IMR-90 (cell line): ENCODE measurements around the gene MITD1. TPM values are rescaled to one million over a fixed set of nuclear protein-coding genes. Genes with fewer than 3 reads are reported as not detected.

Experiments
- ATAC-seq: fragments of 200-7000 bp; cut with Tn5 transposase; 2 replicates; pipeline ENCODE4 v1.9.1; 2020; ENCODE audit warnings: low read depth, mild to moderate bottlenecking, moderate library complexity
- BruUV-seq: library from RNA; stranded (reverse); fragments of 400-500 nt; replicated peaks from 2 replicates; lab custom pipeline; 2021; lab: Mats Ljungman, UMichigan
- CTCF ChIA-PET: fragments of 300-600 bp; formaldehyde crosslinking; extraction: SDS; loops from one replicate; lab custom pipeline; 2021; ENCODE audit warnings: antibody characterized with exemption; lab: Yijun Ruan, JAX
- POLR2A ChIA-PET: fragments of 300-600 bp; sonication (Branson Sonifier 250); formaldehyde crosslinking; loops from one replicate; lab custom pipeline; 2022; ENCODE audit warnings: antibody characterized with exemption; ENCODE audit not compliant: unreplicated experiment; lab: Charles Lee
- DNase-seq: peaks from one replicate; pipeline ENCODE4 v3.0.0; 2013
- H2AFZ ChIP-seq: replicated peaks from 2 replicates; pipeline ENCODE3; 2013; ENCODE audit warnings: low read length, mild to moderate bottlenecking; ENCODE audit not compliant: poor library complexity
- H2AK5ac ChIP-seq: 2 replicates; pipeline ENCODE4 v1.6.1; 2013; ENCODE audit warnings: low read depth, low read length, inconsistent platforms
- H2AK9ac ChIP-seq: replicated peaks from 2 replicates; pipeline ENCODE3; 2013; ENCODE audit warnings: mild to moderate bottlenecking, low read depth, low read length, moderate library complexity; ENCODE audit not compliant: poor library complexity
- H2BK120ac ChIP-seq: 2 replicates; pipeline ENCODE4 v1.6.1; 2013; ENCODE audit warnings: low read depth, low read length, inconsistent platforms
- H2BK15ac ChIP-seq: 3 replicates; pipeline ENCODE4 v1.6.1; 2013; ENCODE audit warnings: low read depth, low read length, inconsistent platforms
- H2BK20ac ChIP-seq: 2 replicates; pipeline ENCODE4 v1.6.1; 2013; ENCODE audit warnings: low read depth, mild to moderate bottlenecking, inconsistent platforms, low read length, moderate library complexity
- H2BK5ac ChIP-seq: 2 replicates; pipeline ENCODE4 v1.6.1; 2013; ENCODE audit warnings: mild to moderate bottlenecking, low read depth, low read length, inconsistent platforms; ENCODE audit not compliant: poor library complexity, severe bottlenecking
- H3K14ac ChIP-seq: replicated peaks from 2 replicates; pipeline ENCODE4 v1.6.1; 2013; ENCODE audit warnings: low read depth, low read length, inconsistent platforms
- H3K18ac ChIP-seq: 2 replicates; pipeline ENCODE4 v1.6.1; 2013; ENCODE audit warnings: low read depth, low read length, control low read depth
- H3K23ac ChIP-seq: 2 replicates; pipeline ENCODE4 v1.6.1; 2013; ENCODE audit warnings: low read depth, low read length, inconsistent platforms
- H3K27ac ChIP-seq: 2 replicates; pipeline ENCODE4 v1.5.1; 2013; ENCODE audit warnings: mild to moderate bottlenecking, control low read depth, low read length; ENCODE audit not compliant: insufficient read depth
- H3K27me3 ChIP-seq: 2 replicates; pipeline ENCODE4 v1.6.1; 2013; ENCODE audit warnings: low read length; ENCODE audit not compliant: control insufficient read depth, insufficient read depth
- H3K36me3 ChIP-seq: 2 replicates; pipeline ENCODE4 v1.6.1; 2013; ENCODE audit warnings: low read length, mixed read lengths; ENCODE audit not compliant: control insufficient read depth, insufficient read depth
- H3K4ac ChIP-seq: 2 replicates; pipeline ENCODE4 v1.6.1; 2013; ENCODE audit warnings: low read depth, low read length, inconsistent platforms
- H3K4me1 ChIP-seq: 2 replicates; pipeline ENCODE4 v1.6.1; 2013; ENCODE audit warnings: low read length, mixed read lengths; ENCODE audit not compliant: control insufficient read depth, insufficient read depth
- H3K4me2 ChIP-seq: 2 replicates; pipeline ENCODE4 v1.6.1; 2013; ENCODE audit warnings: low read depth, mild to moderate bottlenecking, control low read depth, low read length, moderate library complexity
- H3K4me3 ChIP-seq: 2 replicates; pipeline ENCODE4 v1.5.1; 2013; ENCODE audit warnings: low read depth, mild to moderate bottlenecking, control low read depth, low read length, moderate library complexity; ENCODE audit not compliant: insufficient read depth
- H3K56ac ChIP-seq: 2 replicates; pipeline ENCODE4 v1.6.1; 2013; ENCODE audit warnings: low read length, inconsistent platforms; ENCODE audit not compliant: insufficient read depth; ENCODE audit errors: extremely low read depth
- H3K79me1 ChIP-seq, 2 experiments: 2 replicates each; pipeline ENCODE4 v1.6.1; 2013; ENCODE audit warnings: low read length in 2 of 2, inconsistent platforms in 1 of 2, low read depth in 1 of 2
- H3K9ac ChIP-seq: 2 replicates; pipeline ENCODE4 v1.6.1; 2013; ENCODE audit warnings: low read depth, low read length, control low read depth
- H3K9me1 ChIP-seq: 2 replicates; pipeline ENCODE4 v1.6.1; 2013; ENCODE audit warnings: low read length, inconsistent platforms; ENCODE audit not compliant: insufficient read depth
- H3K9me3 ChIP-seq: 2 replicates; pipeline ENCODE4 v1.6.1; 2013; ENCODE audit warnings: low read length; ENCODE audit not compliant: control insufficient read depth, insufficient read depth
- H4K20me1 ChIP-seq: 2 replicates; pipeline ENCODE4 v1.6.1; 2013; ENCODE audit warnings: low read length, inconsistent platforms; ENCODE audit not compliant: insufficient read depth
- H4K5ac ChIP-seq: 2 replicates; pipeline ENCODE4 v1.6.1; 2013; ENCODE audit warnings: mild to moderate bottlenecking, low read depth, low read length, control low read depth
- H4K8ac ChIP-seq, 2 experiments: 2 replicates each; pipeline ENCODE4 v1.6.1; 2013; ENCODE audit warnings: low read depth in 2 of 2, low read length in 2 of 2, control low read depth in 1 of 2, inconsistent platforms in 1 of 2
- H4K91ac ChIP-seq: 2 replicates; pipeline ENCODE4 v1.6.1; 2013; ENCODE audit warnings: low read depth, low read length, inconsistent platforms; ENCODE audit not compliant: insufficient read depth
- BHLHE40 ChIP-seq: fragments of 150-350 bp; IDR thresholded peaks from 2 replicates; pipeline ENCODE4 v1.6.1; 2016; ENCODE audit warnings: mild to moderate bottlenecking, low read depth, low read length
- CEBPB ChIP-seq: IDR thresholded peaks from 2 replicates; pipeline ENCODE4 v1.6.1; 2012; ENCODE audit warnings: low read depth, low read length, improper control_type of control experiment
- CHD1 ChIP-seq: IDR thresholded peaks from 2 replicates; pipeline ENCODE4 v1.6.1; 2012; ENCODE audit warnings: low read depth, low read length, improper control_type of control experiment
- CTCF ChIP-seq: conservative IDR thresholded peaks from 2 replicates; pipeline ENCODE4 v1.5.1; 2012; ENCODE audit warnings: mild to moderate bottlenecking, low read depth, low read length, improper control_type of control experiment
- ELK1 ChIP-seq: fragments of 150-350 bp; IDR thresholded peaks from 2 replicates; pipeline ENCODE4 v1.6.1; 2016; ENCODE audit warnings: low read depth, mild to moderate bottlenecking, low read length, moderate library complexity, borderline replicate concordance
- FOS ChIP-seq: fragments of 150-350 bp; IDR thresholded peaks from 2 replicates; pipeline ENCODE4 v1.6.1; 2016; ENCODE audit warnings: low read depth, low read length
- MAFK ChIP-seq: IDR thresholded peaks from 2 replicates; pipeline ENCODE4 v1.6.1; 2012; ENCODE audit warnings: low read depth, low read length, improper control_type of control experiment
- MAZ ChIP-seq: IDR thresholded peaks from 2 replicates; pipeline ENCODE4 v1.6.1; 2012; ENCODE audit warnings: low read depth, mild to moderate bottlenecking, low read length, improper control_type of control experiment, moderate library complexity, borderline replicate concordance
- MXI1 ChIP-seq: IDR thresholded peaks from 2 replicates; pipeline ENCODE4 v1.6.1; 2012; ENCODE audit warnings: low read depth, mild to moderate bottlenecking, low read length, moderate library complexity, borderline replicate concordance
- NFE2L2 ChIP-seq: fragments of 150-350 bp; IDR thresholded peaks from 2 replicates; pipeline ENCODE4 v1.6.1; 2016; ENCODE audit warnings: low read depth, mild to moderate bottlenecking, low read length
- POLR2A ChIP-seq: IDR thresholded peaks from 2 replicates; pipeline ENCODE4 v1.6.1; 2012; ENCODE audit warnings: mild to moderate bottlenecking, low read depth, low read length
- RAD21 ChIP-seq: IDR thresholded peaks from 2 replicates; pipeline ENCODE4 v1.6.1; 2012; ENCODE audit warnings: low read length, improper control_type of control experiment
- RCOR1 ChIP-seq: IDR thresholded peaks from 2 replicates; pipeline ENCODE4 v1.6.1; 2012; ENCODE audit warnings: mild to moderate bottlenecking, low read length, improper control_type of control experiment; ENCODE audit not compliant: insufficient replicate concordance
- RFX5 ChIP-seq: IDR thresholded peaks from 2 replicates; pipeline ENCODE4 v1.8.0; 2012; ENCODE audit warnings: low read depth, mild to moderate bottlenecking, low read length, moderate library complexity
- SMC3 ChIP-seq: fragments of 150-350 bp; IDR thresholded peaks from 2 replicates; pipeline ENCODE4 v1.6.1; 2016; ENCODE audit warnings: low read depth, mild to moderate bottlenecking, antibody characterized with exemption, low read length, moderate library complexity
- USF2 ChIP-seq: fragments of 150-350 bp; IDR thresholded peaks from 2 replicates; pipeline ENCODE4 v1.6.1; 2017; ENCODE audit warnings: mild to moderate bottlenecking, antibody characterized with exemption, low read length, low read depth
- WGBS, 2 experiments: methylation state at CpG; one replicate each; pipeline versions ENCODE4 v1.1.5 to v1.1.7; 2013; ENCODE audit warnings: missing lambda C conversion rate in 2 of 2; ENCODE audit not compliant: insufficient read length in 1 of 2; ENCODE audit errors: extremely low coverage in 2 of 2; 5-methylcytosine and 5-hydroxymethylcytosine counted together
- dilution Hi-C: fragments of 300-500 bp; cut with HindIII; formaldehyde crosslinking; loops from one replicate; pipeline ENCODE4 v1.14.3; 2018; ENCODE audit warnings: low sequenced_read_pairs; ENCODE audit not compliant: unreplicated experiment
- in situ Hi-C: fragments of 300-500 bp; cut with MboI; formaldehyde crosslinking; loops from 3 replicates; pipeline ENCODE4 v1.14.3; 2019; ENCODE audit warnings: low sequenced_read_pairs, inconsistent platforms, mixed read lengths
- intact Hi-C: fragments of 100-400 bp; cut with micrococcal nuclease; formaldehyde crosslinking; loops from 2 replicates; pipeline ENCODE4 v1.10.0; 2022
- polyA plus RNA-seq, 3 experiments: library from polyadenylated mRNA; depleted of rRNA; stranded (reverse); fragments of >200 nt; gene quantifications; 2 replicates each; pipeline ENCODE4 v1.2.3, GENCODE V29; 2012; ENCODE audit warnings: low replicate concordance in 1 of 3
- total RNA-seq: library from RNA; depleted of rRNA; stranded (reverse); fragments of >200 nt; gene quantifications from 2 replicates; pipeline ENCODE4 v1.2.3, GENCODE V29; 2012

MITD1 gene
- total and polyA plus RNA-seq, 2 of the 4 experiments (the other 2 are of a cell fraction), result 4.3 to 18.7 TPM

- Histone ChIP-seq H3K23ac (no peak overlapping the region), H3K14ac (no peak overlapping the region), H3K9me3 (no peaks in the 10 kb centered on the region), H3K27me3 (no peaks in the 10 kb centered on the region), H3K4ac (no peak overlapping the region), H2BK120ac (no peak overlapping the region), H2BK15ac (no peak overlapping the region), H4K5ac (no peak overlapping the region), H3K56ac (no peak overlapping the region), H3K4me3 (no peak overlapping the region), H2AK9ac (no peak overlapping the region), H4K91ac (no peak overlapping the region), H2AFZ (no peak overlapping the region), H3K4me1 (no peaks in the 10 kb centered on the region), H3K4me2 (no peak overlapping the region), H3K27ac (no peak overlapping the region), H3K36me3 (peaks cover 11% of the 10 kb centered on the region), H3K18ac (no peak overlapping the region), H3K79me1 (no peaks in the 10 kb centered on the region), H2BK20ac (no peak overlapping the region), H2BK5ac (no peak overlapping the region), H2AK5ac (no peak overlapping the region), H3K9me1 (no peaks in the 10 kb centered on the region), H4K20me1 (no peaks in the 10 kb centered on the region), H3K9ac (no peak overlapping the region), H4K8ac (no peak overlapping the region)
- TF ChIP-seq MAZ, result no peak
- TF ChIP-seq ELK1, result no peak
- TF ChIP-seq NFE2L2, result no peak
- TF ChIP-seq RAD21, result no peak
- TF ChIP-seq POLR2A, result no peak
- TF ChIP-seq RCOR1, result no peak
- TF ChIP-seq FOS, result no peak
- TF ChIP-seq MXI1, result no peak
- TF ChIP-seq CHD1, result no peak
- no peak for TF ChIP-seq RFX5
- TF ChIP-seq SMC3, result no peak
- no peak for TF ChIP-seq MAFK
- TF ChIP-seq USF2, result no peak
- TF ChIP-seq BHLHE40, result no peak
- no peak for TF ChIP-seq CTCF
- no peak for TF ChIP-seq CEBPB
- WGBS, 2 experiments, result no CpG with 5 or more reads among the region's 5 CpGs
- intact Hi-C loops, result no loop called here
- dilution Hi-C loops, result no loop called here
- DNase-seq (no peak), ATAC-seq (no peak)
- ChIA-PET POLR2A (no interaction called here), CTCF (no interaction called here)
- no TSS peak for BruUV-seq
- in situ Hi-C loops, result loop anchor here (25.0 kb wide), 1 partner anchor 1096 kb away; no protein-coding TSS in a partner anchor
Observed at GRCh38 chr2:99166218-99166617, 14.6 kb downstream of the MITD1 start.
